Hematopoietic multipotent progenitor cell treated with erythropoietin and hydrocortisone succinate and interleukin-3 and kit ligand, for 8 days (in vitro differentiated cells): ENCODE results near the gene NOMO2.
"Not testable (repeated sequence)": the region's sequence is repeated elsewhere in the genome, so short reads cannot be mapped to it uniquely, and the experiment has no call there.

Source experiments
- DNase-seq: peaks from one replicate; pipeline ENCODE4 v3.0.0-alpha.2; 2015

The NOMO2 gene, protein sequence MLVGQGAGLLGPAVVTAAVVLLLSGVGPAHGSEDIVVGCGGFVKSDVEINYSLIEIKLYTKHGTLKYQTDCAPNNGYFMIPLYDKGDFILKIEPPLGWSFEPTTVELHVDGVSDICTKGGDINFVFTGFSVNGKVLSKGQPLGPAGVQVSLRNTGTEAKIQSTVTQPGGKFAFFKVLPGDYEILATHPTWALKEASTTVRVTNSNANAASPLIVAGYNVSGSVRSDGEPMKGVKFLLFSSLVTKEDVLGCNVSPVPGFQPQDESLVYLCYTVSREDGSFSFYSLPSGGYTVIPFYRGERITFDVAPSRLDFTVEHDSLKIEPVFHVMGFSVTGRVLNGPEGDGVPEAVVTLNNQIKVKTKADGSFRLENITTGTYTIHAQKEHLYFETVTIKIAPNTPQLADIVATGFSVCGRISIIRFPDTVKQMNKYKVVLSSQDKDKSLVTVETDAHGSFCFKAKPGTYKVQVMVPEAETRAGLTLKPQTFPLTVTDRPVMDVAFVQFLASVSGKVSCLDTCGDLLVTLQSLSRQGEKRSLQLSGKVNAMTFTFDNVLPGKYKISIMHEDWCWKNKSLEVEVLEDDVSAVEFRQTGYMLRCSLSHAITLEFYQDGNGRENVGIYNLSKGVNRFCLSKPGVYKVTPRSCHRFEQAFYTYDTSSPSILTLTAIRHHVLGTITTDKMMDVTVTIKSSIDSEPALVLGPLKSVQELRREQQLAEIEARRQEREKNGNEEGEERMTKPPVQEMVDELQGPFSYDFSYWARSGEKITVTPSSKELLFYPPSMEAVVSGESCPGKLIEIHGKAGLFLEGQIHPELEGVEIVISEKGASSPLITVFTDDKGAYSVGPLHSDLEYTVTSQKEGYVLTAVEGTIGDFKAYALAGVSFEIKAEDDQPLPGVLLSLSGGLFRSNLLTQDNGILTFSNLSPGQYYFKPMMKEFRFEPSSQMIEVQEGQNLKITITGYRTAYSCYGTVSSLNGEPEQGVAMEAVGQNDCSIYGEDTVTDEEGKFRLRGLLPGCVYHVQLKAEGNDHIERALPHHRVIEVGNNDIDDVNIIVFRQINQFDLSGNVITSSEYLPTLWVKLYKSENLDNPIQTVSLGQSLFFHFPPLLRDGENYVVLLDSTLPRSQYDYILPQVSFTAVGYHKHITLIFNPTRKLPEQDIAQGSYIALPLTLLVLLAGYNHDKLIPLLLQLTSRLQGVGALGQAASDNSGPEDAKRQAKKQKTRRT

GRCh38 chr16:18561727-18562314, at the start of gene NOMO2:
NOMO2 (minus strand) TSS chr16:18562097; CDS start chr16:18562040, 57 bp downstream.
- peak; percentile 2 for DNase-seq

DNA sequence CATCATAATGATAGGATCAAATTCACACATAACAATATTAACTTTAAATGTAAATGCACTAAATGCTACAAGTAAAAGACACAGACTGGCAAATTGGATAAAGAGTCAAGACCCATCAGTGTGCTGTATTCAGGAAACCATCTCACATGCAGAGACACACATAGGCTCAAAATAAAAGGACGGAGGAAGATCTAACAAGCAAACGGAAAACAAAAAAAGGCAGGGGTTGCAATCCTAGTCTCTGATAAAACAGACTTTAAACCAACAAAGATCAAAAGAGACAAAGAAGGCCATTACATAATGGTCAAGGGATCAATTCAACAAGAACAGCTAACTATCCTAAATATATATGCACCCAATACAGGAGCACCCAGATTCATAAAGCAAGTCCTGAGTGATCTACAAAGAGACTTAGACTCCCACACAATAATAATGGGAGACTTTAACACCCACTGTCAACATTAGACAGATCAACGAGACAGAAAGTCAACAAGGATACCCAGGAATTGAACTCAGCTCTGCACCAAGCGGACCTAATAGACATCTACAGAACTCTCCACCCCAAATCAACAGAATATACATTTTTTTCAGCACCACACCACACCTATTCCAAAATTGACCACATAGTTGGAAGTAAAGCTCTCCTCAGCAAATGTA, 48.4 kb upstream of the NOMO2 start:
- DNase-seq: not testable (repeated sequence)

DNA sequence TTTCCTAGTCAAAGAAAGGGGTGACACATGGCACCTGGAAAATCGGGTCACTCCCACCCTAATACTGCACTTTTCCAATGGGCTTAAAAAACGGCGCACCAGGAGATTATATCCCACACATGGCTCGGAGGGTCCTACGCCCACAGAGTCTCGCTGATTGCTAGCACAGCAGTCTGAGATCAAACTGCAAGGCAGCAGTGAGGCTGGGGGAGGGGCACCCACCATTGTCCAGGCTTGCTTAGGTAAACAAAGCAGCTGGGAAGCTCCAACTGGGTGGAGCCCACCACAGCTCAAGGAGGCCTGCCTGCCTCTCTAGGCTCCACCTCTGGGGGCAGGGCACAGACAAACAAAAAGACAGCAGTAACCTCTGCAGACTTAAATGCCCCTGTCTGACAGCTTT, 46.4 kb upstream of the NOMO2 start:
- DNase-seq: not testable (repeated sequence)

- not testable (repeated sequence) for DNase-seq
Measured at GRCh38 chr16:18603572-18604246, 41.8 kb upstream of the NOMO2 start.

DNA sequence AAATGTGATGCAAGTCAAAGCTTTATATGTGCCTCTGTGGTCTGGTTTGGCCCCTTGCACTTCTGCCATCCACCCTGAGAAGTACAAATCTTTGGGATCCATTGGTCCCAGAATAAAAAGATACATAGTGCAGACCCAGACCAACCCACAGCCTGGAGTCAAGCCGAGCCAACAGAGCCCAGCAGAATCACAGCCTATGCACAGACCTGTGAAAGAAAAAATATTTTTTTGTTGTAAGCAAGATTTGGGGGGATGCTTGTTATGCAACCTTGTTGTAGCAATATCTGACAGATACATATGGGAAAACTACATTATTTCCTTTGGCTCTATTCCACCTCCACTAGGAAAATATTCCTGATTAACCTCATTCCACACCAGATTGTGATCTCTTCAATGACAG, 36.7 kb upstream of the NOMO2 start:
- DNase-seq: not testable (repeated sequence)

DNA sequence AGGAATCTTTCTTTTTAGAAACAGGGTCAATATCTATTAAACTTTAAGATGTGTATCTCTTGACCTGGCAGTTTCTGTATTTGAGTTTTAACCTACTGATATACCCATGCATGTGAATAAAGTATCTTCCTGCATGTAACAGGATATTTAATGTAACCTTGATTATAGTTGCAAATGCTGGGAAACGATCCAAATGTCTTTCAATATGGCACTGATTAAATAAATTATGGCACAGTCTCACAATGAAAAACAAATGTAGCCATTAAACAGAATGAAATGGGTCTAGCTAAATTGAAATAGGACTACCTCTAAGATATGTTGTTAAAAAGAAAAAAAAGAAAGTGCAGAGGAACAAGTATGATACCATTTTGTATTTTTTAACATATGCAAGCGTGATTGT, 35.8 kb upstream of the NOMO2 start:
- not testable (repeated sequence) for DNase-seq

DNA sequence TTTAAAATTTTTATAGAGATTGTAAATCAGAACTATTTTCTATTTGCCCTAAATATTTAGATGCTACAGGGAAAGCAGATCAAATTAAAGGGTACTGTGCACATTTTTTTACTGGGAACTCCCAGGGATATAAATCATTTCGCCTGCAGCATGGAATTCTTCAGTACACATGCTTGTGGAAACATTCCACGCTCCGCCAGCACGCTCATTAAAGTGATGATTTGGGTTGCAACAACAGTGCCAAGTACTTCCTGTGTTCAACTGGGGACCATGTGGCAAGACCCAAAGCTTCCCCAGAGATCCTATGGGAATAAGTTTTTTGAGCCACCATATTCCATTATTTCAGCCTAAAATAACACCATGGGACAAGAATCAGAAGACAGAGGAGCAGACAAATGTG, 35.4 kb upstream of the NOMO2 start:
- DNase-seq: not testable (repeated sequence)

- DNase-seq: not testable (repeated sequence)
Measured at GRCh38 chr16:18595796-18596195, 33.9 kb upstream of the NOMO2 start.

- not testable (repeated sequence) for DNase-seq
Measured at GRCh38 chr16:18594880-18595279, 33.0 kb upstream of the NOMO2 start.

- DNase-seq: not testable (repeated sequence)
Measured at GRCh38 chr16:18593904-18594303, 32.0 kb upstream of the NOMO2 start.

DNA sequence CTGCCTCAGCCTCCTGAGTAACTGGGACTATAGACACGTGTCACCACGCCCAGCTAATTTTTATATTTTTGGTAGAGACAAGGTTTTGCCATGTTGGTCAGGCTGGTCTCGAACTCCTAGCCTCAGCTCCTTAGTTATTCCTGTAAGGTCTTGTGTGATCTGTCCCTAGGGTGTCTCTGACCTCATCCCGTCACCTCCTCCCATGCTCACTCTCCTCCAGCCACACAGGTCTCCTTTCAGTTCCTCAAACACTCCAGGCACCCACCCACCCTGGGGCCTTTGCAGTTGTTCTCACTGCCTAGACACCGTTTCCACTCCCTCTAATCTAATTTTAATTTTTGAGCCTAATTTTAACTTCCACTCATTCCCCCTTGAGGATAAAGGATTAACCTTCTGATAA, 31.1 kb upstream of the NOMO2 start:
- DNase-seq: not testable (repeated sequence)

DNA sequence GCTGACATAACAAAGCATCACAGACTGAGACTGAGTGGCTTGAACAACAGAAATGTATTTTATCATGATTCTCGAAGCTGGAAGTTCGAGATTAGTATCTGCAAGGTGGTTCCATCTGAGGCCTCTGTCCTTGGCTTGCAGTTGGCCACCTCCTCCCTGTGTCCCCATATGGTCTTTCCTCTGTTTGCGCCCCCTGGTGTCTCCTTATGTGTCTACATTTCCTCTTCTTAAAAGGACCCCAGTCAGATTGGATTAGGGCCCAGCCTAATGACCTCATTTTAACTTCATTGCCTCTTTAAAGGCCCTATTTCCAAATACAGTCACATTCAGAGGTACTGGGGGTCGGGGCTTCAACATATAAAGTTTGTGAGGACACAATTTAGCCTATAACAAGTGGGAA, 30.0 kb upstream of the NOMO2 start:
- peak; percentile 66 for DNase-seq

- not testable (repeated sequence) for DNase-seq
Measured at GRCh38 chr16:18591441-18591840, 29.5 kb upstream of the NOMO2 start.

GRCh38 chr16:18589806-18590205, 27.9 kb upstream of the NOMO2 start:
- DNase-seq: peak; percentile 15

GRCh38 chr16:18586560-18587540, 25.0 kb upstream of the NOMO2 start:
- not testable (repeated sequence) for DNase-seq

DNA sequence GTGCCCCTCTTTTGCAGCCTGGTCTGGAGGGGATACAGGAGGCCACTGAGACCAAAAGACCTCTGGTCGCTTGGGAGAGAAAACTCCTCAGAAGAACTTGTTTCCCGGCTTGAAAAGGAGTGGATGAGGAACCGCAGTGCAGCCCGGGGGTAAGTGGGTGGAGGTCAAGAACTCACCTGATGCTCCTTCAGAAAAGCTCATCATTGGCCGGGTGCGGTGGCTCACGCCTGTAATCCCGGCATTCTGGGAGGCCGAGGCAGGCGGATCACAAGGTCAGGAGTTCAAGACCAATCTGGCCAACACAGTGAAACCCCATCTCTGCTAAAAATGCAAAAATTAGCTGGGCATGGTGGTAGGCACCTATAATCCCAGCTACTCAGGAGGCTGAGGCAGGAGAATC, 23.9 kb upstream of the NOMO2 start:
- DNase-seq: not testable (repeated sequence)

DNA sequence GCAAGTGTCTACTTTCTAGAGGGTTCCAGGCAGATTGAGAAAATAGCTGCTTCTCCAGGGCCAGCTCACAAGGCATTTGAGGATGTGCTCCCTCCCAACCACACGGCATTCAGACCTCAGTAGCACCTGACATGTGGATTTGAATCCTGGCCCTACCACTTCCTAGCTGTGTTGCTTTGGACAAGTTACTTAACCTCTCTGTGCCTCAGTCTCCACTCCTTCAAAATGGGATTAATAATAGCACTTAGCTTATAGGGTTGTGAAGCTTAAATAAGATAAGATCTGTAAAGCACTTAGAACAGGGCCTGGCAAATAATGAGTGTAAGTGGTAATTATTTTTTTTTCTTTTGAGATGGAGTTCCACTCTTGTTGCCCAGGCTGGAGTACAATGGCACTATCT, 21.0 kb upstream of the NOMO2 start:
- DNase-seq: no peak

- not testable (repeated sequence) for DNase-seq
Measured at GRCh38 chr16:18580396-18580795, 18.5 kb upstream of the NOMO2 start.

- not testable (repeated sequence) for DNase-seq
Measured at GRCh38 chr16:18579261-18579660, 17.4 kb upstream of the NOMO2 start.

GRCh38 chr16:18577942-18578341, 16.0 kb upstream of the NOMO2 start:
- not testable (repeated sequence) for DNase-seq
